HepG2 (cell line): ENCODE data around the gene CCDC144A. TPM values are rescaled to one million over a fixed set of nuclear protein-coding genes. Genes with fewer than 3 reads are reported as not detected.
A peak's percentile ranks its signal among the peaks of the same experiment; 100 is the strongest.
"Not testable (repeated sequence)": the region's sequence is repeated elsewhere in the genome, so short reads cannot be mapped to it uniquely, and the experiment has no call there.

ENCODE experiments used
- ATAC-seq: fragments of 200-7000 bp; cut with Tn5 transposase; 3 replicates; pipeline ENCODE4 v1.9.1; 2020; ENCODE audit warnings: mild to moderate bottlenecking, moderate library complexity
- BruUV-seq: library from RNA; stranded (reverse); fragments of 400-500 nt; replicated peaks from 2 replicates; lab custom pipeline; 2021; lab: Mats Ljungman, UMichigan
- CTCF ChIA-PET: fragments of 300-600 bp; formaldehyde crosslinking; extraction: SDS; loops from one replicate; lab custom pipeline; 2021; ENCODE audit warnings: low total read pairs, inconsistent platforms, low intra/inter-chr PET ratio; lab: Yijun Ruan, JAX
- POLR2A ChIA-PET: fragments of 350-600 bp; sonication (Branson Sonifier 250); formaldehyde crosslinking; loops from one replicate; lab custom pipeline; 2020; ENCODE audit warnings: antibody characterized with exemption, inconsistent platforms; lab: Yijun Ruan, JAX
- DNase-seq: peaks from one replicate; pipeline ENCODE4 v3.0.0-alpha.2; 2015; ENCODE audit warnings: low spot score
- FAIRE-seq: peaks from 3 replicates; lab custom pipeline; 2011; peaks lifted over from hg19 to GRCh38; lab: Jason Lieb, UNC
- H2AFZ ChIP-seq: one replicate; pipeline ENCODE4 v1.6.1; 2011; ENCODE audit warnings: low read length, inconsistent platforms
- H3K27ac ChIP-seq: fragments of 300-600 bp; 3 replicates; pipeline ENCODE4 v1.8.0; 2011; ENCODE audit warnings: mixed run types, mild to moderate bottlenecking, mixed read lengths, low read length, inconsistent platforms; ENCODE audit not compliant: insufficient read depth; ENCODE audit errors: extremely low read length
- H3K27me3 ChIP-seq, 2 experiments: fragments of 200-600 bp in 1 of 2; 2 replicates in 1 of 2; 3 replicates in 1 of 2; pipeline versions ENCODE4 v1.6.0 to v1.8.0; 2011; ENCODE audit warnings: low read length in 2 of 2, mild to moderate bottlenecking in 2 of 2, moderate library complexity in 2 of 2, inconsistent platforms in 1 of 2; ENCODE audit not compliant: insufficient read depth in 2 of 2, control insufficient read depth in 1 of 2
- H3K36me3 ChIP-seq, 2 experiments: fragments of 200-600 bp in 1 of 2; replicated peaks in 1 of 2; 2 replicates in 1 of 2; 3 replicates in 1 of 2; pipeline versions ENCODE4 v1.5.1 to v1.8.0; 2011; ENCODE audit warnings: low read length in 2 of 2, inconsistent platforms in 1 of 2; ENCODE audit not compliant: insufficient read depth in 2 of 2, control insufficient read depth in 1 of 2
- H3K4me1 ChIP-seq: 2 replicates; pipeline ENCODE4 v1.5.1; 2012; ENCODE audit warnings: low read length, inconsistent platforms; ENCODE audit not compliant: insufficient read depth
- H3K4me2 ChIP-seq: 2 replicates; pipeline ENCODE4 v1.6.0; 2011; ENCODE audit warnings: low read depth, low read length, inconsistent platforms
- H3K4me3 ChIP-seq, 3 experiments: fragments of 200-600 bp in 1 of 3; sonication (generic), shearing (Covaris generic) in 1 of 3; replicated peaks in 1 of 3; 2 replicates each; pipeline ENCODE4 v1.5.1; 2011 to 2016; ENCODE audit warnings: low read length in 3 of 3, inconsistent platforms in 2 of 3, low read depth in 2 of 3, mild to moderate bottlenecking in 2 of 3, control low read depth in 1 of 3, mixed read lengths in 1 of 3; ENCODE audit not compliant: insufficient read depth in 1 of 3
- H3K79me2 ChIP-seq: one replicate; pipeline ENCODE4 v1.6.1; 2011; ENCODE audit warnings: low read length, inconsistent platforms; ENCODE audit not compliant: insufficient read depth
- H3K9ac ChIP-seq: 2 replicates; pipeline ENCODE4 v1.6.0; 2011; ENCODE audit warnings: mild to moderate bottlenecking, low read depth, low read length, inconsistent platforms; ENCODE audit not compliant: insufficient read depth
- H3K9me3 ChIP-seq: 2 replicates; pipeline ENCODE4 v1.5.1; 2012; ENCODE audit warnings: mild to moderate bottlenecking, low read length
- H4K20me1 ChIP-seq: 2 replicates; pipeline ENCODE4 v1.6.0; 2011; ENCODE audit warnings: inconsistent platforms, mild to moderate bottlenecking, low read length, moderate library complexity; ENCODE audit not compliant: insufficient read depth
- CTCF ChIP-seq: sonication (generic); formaldehyde crosslinking; IDR thresholded peaks from 2 replicates; pipeline ENCODE4 v1.5.0; 2020; ENCODE audit warnings: mild to moderate bottlenecking, missing genetic modification reagents, moderate library complexity
- STAG1 ChIP-seq: sonication (generic); formaldehyde crosslinking; IDR thresholded peaks from 2 replicates; pipeline ENCODE4 v1.4.0; 2020; ENCODE audit warnings: missing genetic modification reagents
- WGBS: methylation state at CpG from one replicate; pipeline ENCODE4 v1.1.6; 2017; ENCODE audit warnings: low lambda C conversion rate; 5-methylcytosine and 5-hydroxymethylcytosine counted together
- in situ Hi-C: cut with HindIII; loops from 2 replicates; pipeline ENCODE4 v1.10.0; 2017; ENCODE audit warnings: low pct_unique_long_range_greater_than_20kb; ENCODE audit not compliant: extremely low pct_ligation_motif_present
- intact Hi-C: fragments of 100-400 bp; cut with micrococcal nuclease; formaldehyde crosslinking; loops from one replicate; pipeline ENCODE4 v1.10.0; 2022; ENCODE audit not compliant: unreplicated experiment
- polyA plus RNA-seq, 8 experiments: library from polyadenylated mRNA; depleted of rRNA in 3 of 8; stranded (reverse) in 7 of 8; unstranded in 1 of 8; fragments of >200 nt; fragmentation: Illumina TruSeq in 4 of 8; extraction: Trizol in 4 of 8; gene quantifications; 2 replicates each; pipeline versions ENCODE4 v1.2.1 to v1.2.3, GENCODE V29; 2011 to 2016; ENCODE audit warnings: low read depth in 4 of 8, missing spikeins in 1 of 8, mixed read lengths in 1 of 8; ENCODE audit not compliant: insufficient read depth in 1 of 8
- total RNA-seq, 5 experiments: library from RNA; depleted of rRNA; stranded (reverse); fragments of >200 nt; fragmentation: Illumina TruSeq; extraction: Trizol; gene quantifications; 2 replicates each; pipeline ENCODE4 v1.2.3, GENCODE V29; 2016; ENCODE audit warnings: low read depth in 1 of 5

CCDC144A gene
- total and polyA plus RNA-seq, 2 of the 13 experiments (the other 11 are each of a cell fraction or from before 2014, with no cell fraction given), result 0.09 TPM; not detected in 1

- CTCF ChIA-PET, H3K4me3 ChIP-seq, intact Hi-C loops, H2AFZ ChIP-seq, H3K9ac ChIP-seq, H3K27me3 ChIP-seq, BruUV-seq, H3K27ac ChIP-seq, H3K4me2 ChIP-seq, in situ Hi-C loops, POLR2A ChIA-PET, H3K4me1 ChIP-seq, H3K9me3 ChIP-seq, H3K79me2 ChIP-seq, H3K36me3 ChIP-seq, FAIRE-seq, H4K20me1 ChIP-seq: not testable (repeated sequence)
- ATAC-seq, result peak; percentile 71
- WGBS, result 0% methylated on average over 2 of the region's 10 CpGs
- TF ChIP-seq CTCF (CRISPR knock-in tag), result peak; percentile 42; the same call in 1 of the 2 replicates
- TF ChIP-seq STAG1 (CRISPR knock-in tag), result peak; percentile 29; the same call in 1 of the 2 replicates
- peak; percentile 2 for DNase-seq
Observed at GRCh38 chr17:16751224-16751923, 61.3 kb downstream of the CCDC144A start.

GRCh38 chr17:16751924-16752287 lies 61.9 kb downstream of the CCDC144A start:
- in situ Hi-C loops, result not testable (repeated sequence)
- WGBS, result 48% methylated on average over 2 of the region's 10 CpGs

GRCh38 chr17:16757520-16757919 lies 67.5 kb downstream of the CCDC144A start:
- FAIRE-seq, H3K79me2 ChIP-seq, H3K4me2 ChIP-seq, ATAC-seq, CTCF ChIA-PET, H3K4me3 ChIP-seq, intact Hi-C loops, H3K27ac ChIP-seq, H3K36me3 ChIP-seq, H3K27me3 ChIP-seq, H3K9ac ChIP-seq, H2AFZ ChIP-seq, POLR2A ChIA-PET, BruUV-seq, H3K4me1 ChIP-seq, DNase-seq, in situ Hi-C loops, H3K9me3 ChIP-seq, H4K20me1 ChIP-seq: not testable (repeated sequence)
- WGBS, result no CpG with 5 or more reads among the region's 3 CpGs

More at GRCh38 chr17:16751924-16752287, 61.9 kb downstream of the CCDC144A start:
- H3K4me1 ChIP-seq, DNase-seq, H2AFZ ChIP-seq, H3K36me3 ChIP-seq, H3K4me2 ChIP-seq, FAIRE-seq, BruUV-seq, H3K9ac ChIP-seq, H3K9me3 ChIP-seq, H3K79me2 ChIP-seq, POLR2A ChIA-PET, H3K27ac ChIP-seq, H3K27me3 ChIP-seq, intact Hi-C loops, CTCF ChIA-PET, H3K4me3 ChIP-seq, H4K20me1 ChIP-seq: not testable (repeated sequence)
- 0 out of 2 replicates have a peak, but pooled peaks have one; percentile 12 for TF ChIP-seq STAG1 (CRISPR knock-in tag)
- ATAC-seq, result peak; percentile 79
